Measurements from ENCODE around the gene P2RY2. TPM values are rescaled to one million over a fixed set of nuclear protein-coding genes. Genes with fewer than 3 reads are reported as not detected.

The P2RY2 gene
- total RNA-seq, 1 donor from 2014 or later: 0.42 TPM

- ATAC-seq (ENCODE audit: low read depth) (no peak), DNase-seq (no peak)
- H3K4me1 Mint-ChIP-seq: no peaks in the 10 kb centered on the region
- POLR2A ChIA-PET: no interaction called here
- no peaks in the 10 kb centered on the region for H3K27me3 Mint-ChIP-seq
- no peak overlapping the region for H3K27ac Mint-ChIP-seq
- H3K9me3 Mint-ChIP-seq: no peaks in the 10 kb centered on the region
- intact Hi-C loops (cut with micrococcal nuclease): no loop called here
- CTCF ChIA-PET: no interaction called here
- TF ChIP-seq CTCF (IDR thresholded peaks at IDR 0.05): no peak
- H3K36me3 Mint-ChIP-seq (ENCODE audit: low read depth): no peaks in the 10 kb centered on the region
- H3K4me3 Mint-ChIP-seq: no peak overlapping the region
These were observed 62.5 kb downstream of the P2RY2 start for GRCh38 chr11:73280626-73281025.

- ATAC-seq (ENCODE audit: low read depth) (no peak), DNase-seq (no peak)
- intact Hi-C loops (cut with micrococcal nuclease): no loop called here
- ChIA-PET CTCF (no interaction called here), POLR2A (no interaction called here)
- no peaks in the 10 kb centered on the region for H3K9me3 Mint-ChIP-seq
- H3K4me1 Mint-ChIP-seq: no peaks in the 10 kb centered on the region
- no peaks in the 10 kb centered on the region for H3K36me3 Mint-ChIP-seq (ENCODE audit: low read depth)
- no peaks in the 10 kb centered on the region for H3K27me3 Mint-ChIP-seq
- no peak overlapping the region for H3K4me3 Mint-ChIP-seq
- H3K27ac Mint-ChIP-seq: no peak overlapping the region
- no peak for TF ChIP-seq CTCF (IDR thresholded peaks at IDR 0.05)
These were observed 63.2 kb downstream of the P2RY2 start for GRCh38 chr11:73281201-73281741.

- no peak for TF ChIP-seq CTCF (IDR thresholded peaks at IDR 0.05)
- intact Hi-C loops (cut with micrococcal nuclease): no loop called here
- POLR2A ChIA-PET: no interaction called here
- no peaks in the 10 kb centered on the region for H3K36me3 Mint-ChIP-seq (ENCODE audit: low read depth)
- no peak overlapping the region for H3K27ac Mint-ChIP-seq
- H3K4me1 Mint-ChIP-seq: peaks cover under 1% of the 10 kb centered on the region
- no peaks in the 10 kb centered on the region for H3K27me3 Mint-ChIP-seq
- DNase-seq: no peak
- no peak overlapping the region for H3K4me3 Mint-ChIP-seq
- no peaks in the 10 kb centered on the region for H3K9me3 Mint-ChIP-seq
- ATAC-seq (ENCODE audit: low read depth): no peak
- CTCF ChIA-PET: no interaction called here
These were observed 63.9 kb downstream of the P2RY2 start for GRCh38 chr11:73281796-73282660.

- intact Hi-C loops (cut with micrococcal nuclease): no loop called here
- H3K4me3 Mint-ChIP-seq: no peak overlapping the region
- ChIA-PET CTCF (no interaction called here), POLR2A (no interaction called here)
- no peaks in the 10 kb centered on the region for H3K9me3 Mint-ChIP-seq
- no peaks in the 10 kb centered on the region for H3K27me3 Mint-ChIP-seq
- DNase-seq (no peak), ATAC-seq (ENCODE audit: low read depth) (no peak)
- peaks cover 13% of the 10 kb centered on the region for H3K4me1 Mint-ChIP-seq
- no peaks in the 10 kb centered on the region for H3K36me3 Mint-ChIP-seq (ENCODE audit: low read depth)
- TF ChIP-seq CTCF (IDR thresholded peaks at IDR 0.05): no peak
- H3K27ac Mint-ChIP-seq: no peak overlapping the region
These were observed 65.4 kb downstream of the P2RY2 start for GRCh38 chr11:73283276-73284000.

GRCh38 chr11:73284106-73284505 is 66.0 kb downstream of the P2RY2 start:
- Mint-ChIP-seq H3K4me3 (no peak overlapping the region), H3K9me3 (no peaks in the 10 kb centered on the region), H3K36me3 (ENCODE audit: low read depth) (no peaks in the 10 kb centered on the region), H3K27me3 (no peaks in the 10 kb centered on the region), H3K27ac (no peak overlapping the region), H3K4me1 (peaks cover 20% of the 10 kb centered on the region)
- CTCF ChIA-PET: no interaction called here
- TF ChIP-seq CTCF (IDR thresholded peaks at IDR 0.05): no peak
- no peak for ATAC-seq (ENCODE audit: low read depth)
- POLR2A ChIA-PET: no interaction called here
- DNase-seq: no peak
- intact Hi-C loops (cut with micrococcal nuclease): no loop called here

Data from activated B cell treated with CpG ODN at 0.5 μM for 24 hours (primary cell).